UCSD-AML1 (cell line): ENCODE data around the gene TMC1.
"Not testable (repeated sequence)": the region's sequence is repeated elsewhere in the genome, so short reads cannot be mapped to it uniquely, and the experiment has no call there.

Experiments used
- DNase-seq: peaks from one replicate; lab custom pipeline; 2025; ENCODE audit not compliant: unreplicated experiment; lab: John Stamatoyannopoulos, UW

TMC1 gene

DNA sequence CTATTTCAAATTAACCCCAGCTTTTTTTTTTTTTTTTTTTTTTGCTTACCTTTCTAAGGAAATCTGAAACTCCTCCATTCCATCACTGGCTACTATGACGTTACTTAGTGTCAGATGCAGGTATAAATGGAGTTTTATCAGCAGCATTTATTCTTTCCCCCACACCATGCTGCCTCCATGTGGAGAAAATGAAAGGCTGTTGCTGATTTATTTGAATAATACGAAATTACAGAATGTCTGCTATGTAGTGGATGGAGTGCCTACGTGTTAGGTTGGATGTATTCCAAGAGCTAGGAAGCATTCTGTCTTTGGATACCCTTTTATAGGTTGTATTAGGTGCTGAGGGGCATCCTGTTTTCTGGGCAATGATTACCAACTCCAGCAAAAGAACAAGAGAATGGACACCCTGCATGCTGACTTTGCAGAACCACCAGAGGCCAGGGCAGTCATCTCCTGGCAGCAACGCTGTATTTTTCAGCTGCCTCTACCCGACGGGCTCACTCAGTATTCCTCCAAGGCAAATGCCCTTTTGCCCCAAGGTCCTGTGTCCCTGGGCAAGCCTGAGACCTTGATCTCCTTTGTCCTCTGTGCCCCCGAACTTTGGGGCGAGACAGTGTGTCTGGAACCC is 232.0 kb downstream of the TMC1 start:
- no peak for DNase-seq

DNA sequence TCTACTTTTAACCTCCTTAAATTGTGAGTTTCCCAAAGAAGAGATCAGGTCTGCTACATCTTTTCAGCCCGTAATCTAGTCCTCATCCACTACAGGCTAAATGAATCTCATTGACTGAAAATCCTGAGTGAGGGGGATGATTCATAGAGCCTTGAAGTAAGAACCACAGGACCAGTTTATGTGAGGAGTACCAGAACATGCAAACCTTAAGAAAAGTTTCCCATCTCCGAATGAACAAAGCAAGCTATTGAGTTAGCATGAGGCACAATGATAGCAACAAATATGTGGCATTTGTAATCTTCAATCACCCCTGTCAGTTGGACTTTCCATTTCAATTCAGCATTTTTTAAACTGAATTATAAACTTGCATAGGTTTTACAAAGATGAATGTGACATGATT is 234.4 kb downstream of the TMC1 start:
- no peak for DNase-seq

GRCh38 chr9:72758944-72759343 is 237.5 kb downstream of the TMC1 start:
- no peak for DNase-seq

- DNase-seq: no peak
Measured at GRCh38 chr9:72763022-72763421, 241.6 kb downstream of the TMC1 start.

- no peak for DNase-seq
Measured at GRCh38 chr9:72769546-72769945, 248.1 kb downstream of the TMC1 start.

GRCh38 chr9:72772661-72773060 is 251.3 kb downstream of the TMC1 start:
- DNase-seq: no peak

DNA sequence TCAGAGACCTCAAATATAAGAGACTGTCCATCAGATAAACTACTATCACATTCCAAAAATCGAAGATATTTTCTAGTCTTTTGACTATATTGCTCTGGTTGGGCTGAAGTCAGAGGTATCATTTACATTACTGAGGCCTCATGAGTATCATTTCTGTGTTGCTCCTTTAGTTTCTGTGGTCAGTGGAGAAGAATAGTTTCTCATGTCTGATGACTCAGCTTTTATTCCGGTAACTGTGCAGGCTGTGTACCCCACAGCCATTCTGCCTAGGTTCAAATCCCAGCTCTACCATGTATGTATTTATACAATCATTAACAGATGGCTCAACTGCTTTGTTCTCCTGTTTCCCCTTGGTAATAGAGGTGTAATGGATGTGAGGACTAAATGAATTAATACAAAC is 252.2 kb downstream of the TMC1 start:
- no peak for DNase-seq

- DNase-seq: no peak
Measured at GRCh38 chr9:72775570-72775969, 254.2 kb downstream of the TMC1 start.

DNA sequence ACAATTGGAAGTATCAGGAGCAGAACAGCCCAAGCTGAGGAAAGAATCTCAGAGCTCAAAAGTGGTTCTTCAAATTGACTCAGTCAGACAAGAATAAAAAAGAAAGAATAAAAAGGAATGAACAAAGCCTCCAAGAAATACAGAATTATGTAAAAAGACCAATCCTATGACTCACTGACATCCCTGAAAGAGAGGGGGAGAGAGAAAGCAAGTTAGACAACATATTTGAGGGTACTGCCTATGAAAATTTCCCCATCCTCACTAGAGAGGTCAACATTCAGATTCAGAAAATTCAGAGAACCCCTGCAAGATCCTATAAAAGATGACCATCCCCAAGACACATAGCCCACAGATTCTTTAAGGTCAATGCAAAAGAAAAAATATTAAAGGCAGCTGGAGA is 258.2 kb downstream of the TMC1 start:
- DNase-seq: no peak

DNA sequence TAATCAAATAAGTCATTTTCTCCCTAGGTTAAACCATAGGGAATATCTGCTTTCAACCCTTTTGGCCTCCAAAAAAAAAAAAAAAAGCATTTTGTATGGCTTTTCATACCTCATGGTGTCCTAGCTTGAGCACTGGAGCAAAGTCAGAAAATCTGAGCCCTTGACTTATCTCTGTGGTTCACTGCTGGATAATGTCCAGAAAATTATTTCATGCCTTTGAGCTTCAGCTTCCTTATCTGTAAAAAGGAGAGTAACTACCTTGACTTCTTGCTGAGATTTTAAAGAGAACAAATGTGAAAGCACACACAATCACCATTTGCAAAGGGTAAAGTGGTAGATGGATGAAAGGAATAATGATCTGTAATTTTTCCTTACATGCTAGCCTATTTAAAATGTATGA is 265.5 kb downstream of the TMC1 start:
- DNase-seq: no peak

GRCh38 chr9:72788966-72789735 is 267.7 kb downstream of the TMC1 start:
- no peak for DNase-seq

DNA sequence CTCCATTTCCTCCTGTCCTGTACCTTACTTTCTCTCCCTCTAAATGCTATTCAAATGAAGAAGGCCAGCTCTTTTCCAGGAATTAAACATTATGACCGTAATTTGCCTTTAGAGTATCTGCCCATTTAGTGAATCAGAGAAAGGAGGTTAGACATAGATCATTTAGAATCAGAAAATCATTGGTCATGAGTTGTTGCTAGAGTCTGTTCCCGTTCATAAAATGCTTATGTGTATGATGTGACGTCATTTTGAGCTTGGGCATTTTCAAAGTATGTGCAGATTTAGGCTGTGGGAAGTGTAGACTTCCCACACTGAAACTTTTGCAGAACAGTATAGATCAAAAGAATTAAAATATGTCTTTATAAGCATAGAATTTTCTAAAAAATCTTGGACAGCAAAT is 268.5 kb downstream of the TMC1 start:
- DNase-seq: no peak

DNA sequence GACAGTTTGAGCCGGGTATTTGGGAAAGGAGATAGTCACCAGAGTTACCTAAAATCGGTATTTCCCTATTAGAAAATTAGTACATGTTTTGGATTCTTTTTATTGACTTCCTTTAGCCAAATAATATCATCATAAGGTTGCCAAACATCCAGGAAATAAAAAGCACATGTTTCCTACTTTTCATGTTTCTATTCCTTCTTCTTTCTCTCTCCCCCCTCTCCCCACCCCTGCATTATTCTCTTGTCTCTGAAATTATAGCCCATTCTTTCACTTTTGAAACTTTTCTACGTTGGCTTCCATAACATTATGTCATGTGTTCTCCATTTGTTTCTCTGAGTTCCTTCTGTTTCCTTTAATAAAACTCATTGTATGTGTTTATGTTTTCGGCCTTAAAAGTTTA is 269.6 kb downstream of the TMC1 start:
- no peak for DNase-seq

GRCh38 chr9:72791436-72791835 is 270.0 kb downstream of the TMC1 start:
- DNase-seq: no peak

DNA sequence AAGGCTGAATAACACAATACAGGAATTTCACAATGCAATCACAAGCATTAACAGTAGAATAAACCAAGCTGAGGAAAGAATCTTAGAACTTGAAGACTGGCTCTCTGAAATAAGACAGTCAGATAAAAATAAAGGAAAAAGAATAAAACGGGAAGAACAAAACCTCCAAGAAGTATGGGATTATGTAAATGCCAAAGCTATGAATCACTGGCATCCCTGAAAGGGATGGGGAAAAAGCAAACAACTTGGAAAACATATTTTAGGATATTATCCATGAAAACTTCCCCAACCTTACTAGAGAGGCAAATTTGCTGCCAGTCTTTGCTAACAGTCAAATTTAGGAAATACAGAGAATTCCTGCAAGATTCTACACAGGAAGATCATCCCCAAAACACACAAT is 273.5 kb downstream of the TMC1 start:
- DNase-seq: no peak

DNA sequence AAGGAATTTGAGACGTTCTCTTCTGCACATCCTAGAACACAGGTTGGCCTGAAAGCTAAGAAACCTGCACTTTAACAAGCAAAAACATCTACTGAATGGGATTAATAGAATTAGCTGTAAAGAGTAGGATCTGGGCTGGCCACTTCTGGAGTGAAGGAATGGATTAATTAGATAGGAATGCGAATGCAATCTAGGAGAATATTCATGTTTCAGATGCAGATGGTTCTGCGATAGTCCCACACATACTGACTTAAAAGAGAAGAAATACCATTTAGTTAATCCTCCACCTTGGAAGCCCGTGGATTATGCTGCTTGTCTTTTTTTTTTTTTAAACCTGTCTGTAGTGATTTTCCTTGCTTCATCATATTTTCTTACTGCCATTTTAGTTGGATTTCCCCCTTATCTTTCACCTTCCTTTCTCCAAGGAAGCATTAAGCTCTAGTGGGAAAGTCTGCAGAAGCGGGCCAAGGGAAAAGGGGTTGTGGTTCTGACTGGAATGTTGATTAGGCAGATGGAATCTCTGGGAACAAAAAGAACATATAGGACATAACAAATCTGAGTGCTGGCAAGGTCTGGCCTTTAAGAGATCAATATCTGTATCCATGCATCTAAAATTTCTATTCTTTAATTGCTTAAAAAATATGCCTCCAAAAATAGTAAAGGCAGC is 279.1 kb downstream of the TMC1 start:
- no peak for DNase-seq

DNA sequence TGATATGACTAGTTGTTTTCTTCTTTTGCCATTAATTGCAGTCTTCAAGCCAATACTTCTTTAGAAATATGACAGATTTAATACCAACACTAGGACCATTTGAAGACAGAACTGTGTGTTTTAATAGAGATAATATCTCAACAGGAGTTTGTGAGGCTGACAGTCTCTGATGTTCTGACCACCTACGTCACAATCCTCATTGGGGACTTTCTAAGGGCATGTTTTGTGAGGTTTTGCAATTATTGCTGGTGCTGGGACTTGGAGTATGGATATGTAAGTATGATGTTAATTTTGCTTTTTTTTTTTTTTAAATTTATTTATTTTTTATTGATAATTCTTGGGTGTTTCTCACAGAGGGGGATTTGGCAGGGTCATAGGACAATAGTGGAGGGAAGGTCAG is 283.8 kb downstream of the TMC1 start:
- no peak for DNase-seq

GRCh38 chr9:72806313-72806809 is 285.0 kb downstream of the TMC1 start:
- DNase-seq: not testable (repeated sequence)

- DNase-seq: peak; percentile 7
Measured at GRCh38 chr9:72807765-72808445, 286.5 kb downstream of the TMC1 start.

DNA sequence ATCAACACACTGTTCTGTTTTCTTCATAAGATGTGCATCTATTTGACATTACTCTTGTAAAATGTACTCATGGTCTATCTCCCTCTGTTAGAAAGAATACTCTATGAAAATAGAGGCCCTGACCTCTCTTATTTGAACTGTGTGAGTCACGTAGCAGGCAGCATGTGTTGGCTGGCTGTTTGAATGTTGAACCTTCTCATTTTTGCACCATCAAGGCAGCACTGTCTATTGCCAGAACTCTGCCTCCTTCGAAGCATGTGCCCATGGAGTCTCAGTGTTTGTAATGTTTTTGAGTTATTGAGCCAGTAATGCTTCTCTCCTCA is 287.0 kb downstream of the TMC1 start:
- no peak for DNase-seq

DNA sequence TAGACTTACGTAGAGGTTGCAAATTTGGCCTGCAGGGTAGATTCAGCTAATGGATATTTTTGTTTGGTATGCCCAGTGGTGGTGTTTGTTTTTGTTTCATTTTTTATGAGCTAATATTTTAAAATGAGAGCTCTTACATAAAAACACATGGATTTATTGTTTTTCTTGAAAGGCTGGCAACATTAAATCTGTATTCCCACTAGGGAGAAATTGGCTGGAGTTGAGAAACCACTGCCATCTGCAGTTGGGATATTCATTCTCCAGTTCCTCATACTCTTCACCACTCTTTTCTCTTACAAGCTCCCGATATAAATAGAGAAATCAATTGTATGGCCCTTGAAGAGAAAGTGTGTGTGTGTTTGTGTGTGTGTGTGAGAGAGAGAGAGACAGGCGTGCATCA is 288.2 kb downstream of the TMC1 start:
- no peak for DNase-seq
